Tibial nerve (tissue), 4 donors: ENCODE data around the gene PLEKHA3.

Source experiments
- EP300 ChIP-seq, 2 donors: sonication (generic); formaldehyde crosslinking; IDR thresholded peaks; one replicate each; pipeline ENCODE4 v1.6.1; 2017; ENCODE audit warnings: antibody characterized with exemption in 2 of 2, mild to moderate bottlenecking in 1 of 2
- POLR2A ChIP-seq, 2 donors: fragments of 450-650 bp; IDR thresholded peaks; one replicate each; pipeline ENCODE4 v1.6.1; 2017; ENCODE audit warnings: antibody characterized with exemption in 2 of 2, mild to moderate bottlenecking in 2 of 2, moderate library complexity in 2 of 2
- TF ChIP-seq, protein P1 (sequence below), 5 experiments: fragments of 200-600 bp in 3 of 5; fragments of 450-650 bp in 2 of 5; sonication (generic) in 3 of 5; IDR thresholded peaks; one replicate each; pipeline ENCODE4 v1.5.1; 2016 to 2019; ENCODE audit warnings: antibody characterized with exemption in 5 of 5, mild to moderate bottlenecking in 3 of 5, moderate library complexity in 2 of 5

DNA sequence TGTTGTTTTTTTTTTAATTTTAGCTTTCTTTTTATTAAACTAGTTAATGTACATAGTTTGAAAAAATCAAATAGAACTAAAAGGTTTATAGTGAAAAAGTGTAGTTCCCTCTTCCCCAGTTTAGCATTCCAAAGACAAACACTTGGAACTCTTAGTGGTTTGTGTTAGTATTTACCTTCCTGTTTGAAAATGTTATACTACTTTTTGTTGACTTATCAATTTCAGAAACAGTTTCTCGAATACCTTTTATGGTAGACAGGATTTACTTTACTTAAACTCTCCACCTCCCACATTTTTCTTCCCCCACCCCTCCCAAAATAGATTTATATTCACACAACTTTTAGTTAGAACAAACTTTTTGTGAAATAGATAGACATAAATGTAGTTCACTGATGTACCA lies 26.7 kb downstream of the PLEKHA3 start:
- TF ChIP-seq, protein P1, sequence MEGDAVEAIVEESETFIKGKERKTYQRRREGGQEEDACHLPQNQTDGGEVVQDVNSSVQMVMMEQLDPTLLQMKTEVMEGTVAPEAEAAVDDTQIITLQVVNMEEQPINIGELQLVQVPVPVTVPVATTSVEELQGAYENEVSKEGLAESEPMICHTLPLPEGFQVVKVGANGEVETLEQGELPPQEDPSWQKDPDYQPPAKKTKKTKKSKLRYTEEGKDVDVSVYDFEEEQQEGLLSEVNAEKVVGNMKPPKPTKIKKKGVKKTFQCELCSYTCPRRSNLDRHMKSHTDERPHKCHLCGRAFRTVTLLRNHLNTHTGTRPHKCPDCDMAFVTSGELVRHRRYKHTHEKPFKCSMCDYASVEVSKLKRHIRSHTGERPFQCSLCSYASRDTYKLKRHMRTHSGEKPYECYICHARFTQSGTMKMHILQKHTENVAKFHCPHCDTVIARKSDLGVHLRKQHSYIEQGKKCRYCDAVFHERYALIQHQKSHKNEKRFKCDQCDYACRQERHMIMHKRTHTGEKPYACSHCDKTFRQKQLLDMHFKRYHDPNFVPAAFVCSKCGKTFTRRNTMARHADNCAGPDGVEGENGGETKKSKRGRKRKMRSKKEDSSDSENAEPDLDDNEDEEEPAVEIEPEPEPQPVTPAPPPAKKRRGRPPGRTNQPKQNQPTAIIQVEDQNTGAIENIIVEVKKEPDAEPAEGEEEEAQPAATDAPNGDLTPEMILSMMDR (IDR thresholded peaks at IDR 0.05), result no peak
- TF ChIP-seq POLR2A (IDR thresholded peaks at IDR 0.05) (no peak), EP300 (IDR thresholded peaks at IDR 0.05) (no peak)
